Liver (tissue), 9 donors: ENCODE data around the gene MGME1. TPM values are rescaled to one million over a fixed set of nuclear protein-coding genes. Genes with fewer than 3 reads are reported as not detected.

Source experiments
- DNase-seq: peaks from one replicate; pipeline ENCODE4 v3.0.0-alpha.2; 2017; ENCODE audit warnings: low spot score
- H3K27ac ChIP-seq, 2 donors: one replicate each; pipeline ENCODE4 v1.7.0; 2013; ENCODE audit warnings: inconsistent platforms in 2 of 2, low read length in 2 of 2, control low read depth in 1 of 2, low read depth in 1 of 2, mild to moderate bottlenecking in 1 of 2
- H3K27me3 ChIP-seq, 4 donors: one replicate each; pipeline versions ENCODE4 v1.6.1 to v1.7.0; 2013; ENCODE audit warnings: low read length in 3 of 4, inconsistent platforms in 1 of 4, mild to moderate bottlenecking in 1 of 4, moderate library complexity in 1 of 4; ENCODE audit not compliant: control insufficient read depth in 4 of 4, insufficient read depth in 4 of 4
- H3K36me3 ChIP-seq, 4 donors: one replicate each; pipeline versions ENCODE4 v1.6.1 to v1.7.0; 2013; ENCODE audit warnings: low read length in 3 of 4, mild to moderate bottlenecking in 3 of 4, low read depth in 1 of 4, moderate library complexity in 1 of 4; ENCODE audit not compliant: control insufficient read depth in 4 of 4, insufficient read depth in 3 of 4
- H3K4me1 ChIP-seq, 4 donors: one replicate each; pipeline versions ENCODE4 v1.6.1 to v1.7.0; 2013; ENCODE audit warnings: low read length in 3 of 4, mild to moderate bottlenecking in 3 of 4, moderate library complexity in 1 of 4; ENCODE audit not compliant: control insufficient read depth in 4 of 4, insufficient read depth in 4 of 4
- H3K4me3 ChIP-seq, 3 donors: one replicate each; pipeline versions ENCODE4 v1.6.1 to v1.7.0; 2013; ENCODE audit warnings: low read length in 3 of 3, control low read depth in 1 of 3, low read depth in 1 of 3, mild to moderate bottlenecking in 1 of 3
- H3K9ac ChIP-seq, 2 donors: one replicate each; pipeline ENCODE4 v1.7.0; 2013; ENCODE audit warnings: low read length in 2 of 2, mild to moderate bottlenecking in 2 of 2, moderate library complexity in 2 of 2, control low read depth in 1 of 2, low read depth in 1 of 2
- H3K9me3 ChIP-seq, 4 donors: one replicate each; pipeline versions ENCODE4 v1.6.1 to v1.7.0; 2013; ENCODE audit warnings: low read length in 3 of 4; ENCODE audit not compliant: control insufficient read depth in 4 of 4
- CTCF ChIP-seq: fragments of 150-350 bp; IDR thresholded peaks from 2 replicates; pipeline ENCODE4 v1.5.1; 2017; ENCODE audit warnings: improper control_type of control experiment, low read depth, low read length; ENCODE audit not compliant: missing input control
- EGR1 ChIP-seq, 2 donors: IDR thresholded peaks; 2 replicates each; pipeline ENCODE4 v1.6.1; 2016 to 2018; ENCODE audit warnings: antibody characterized with exemption in 2 of 2, low read depth in 2 of 2
- FOXA1 ChIP-seq: IDR thresholded peaks from 2 replicates; pipeline ENCODE4 v1.6.1; 2016; ENCODE audit warnings: antibody characterized with exemption
- FOXA2 ChIP-seq: IDR thresholded peaks from 2 replicates; pipeline ENCODE4 v1.6.1; 2016; ENCODE audit warnings: antibody characterized with exemption
- HNF4A ChIP-seq, 2 donors: conservative IDR thresholded peaks; 2 replicates each; pipeline ENCODE4 v1.6.1; 2016; ENCODE audit warnings: antibody characterized with exemption in 2 of 2, mild to moderate bottlenecking in 2 of 2
- HNF4G ChIP-seq: IDR thresholded peaks from 2 replicates; pipeline ENCODE4 v1.6.1; 2016; ENCODE audit warnings: antibody characterized with exemption
- JUND ChIP-seq, 2 donors: IDR thresholded peaks; 2 replicates each; pipeline ENCODE4 v1.6.1; 2016; ENCODE audit warnings: antibody characterized with exemption in 2 of 2
- NR2F2 ChIP-seq: IDR thresholded peaks from 2 replicates; pipeline ENCODE4 v1.6.1; 2016; ENCODE audit warnings: antibody characterized with exemption
- RAD21 ChIP-seq, 2 donors: IDR thresholded peaks; 2 replicates each; pipeline ENCODE4 v1.6.1; 2016; ENCODE audit warnings: antibody characterized with exemption in 2 of 2, mild to moderate bottlenecking in 2 of 2
- RXRA ChIP-seq, 2 donors: IDR thresholded peaks; 2 replicates each; pipeline ENCODE4 v1.6.1; 2017 to 2018; ENCODE audit warnings: antibody characterized with exemption in 2 of 2, mild to moderate bottlenecking in 1 of 2
- SP1 ChIP-seq: IDR thresholded peaks from 2 replicates; pipeline ENCODE4 v1.6.1; 2018; ENCODE audit warnings: antibody characterized with exemption, mild to moderate bottlenecking
- TAF1 ChIP-seq: conservative IDR thresholded peaks from 2 replicates; pipeline ENCODE4 v1.6.1; 2016; ENCODE audit warnings: antibody characterized with exemption, mild to moderate bottlenecking
- YY1 ChIP-seq: IDR thresholded peaks from 2 replicates; pipeline ENCODE4 v1.6.1; 2016; ENCODE audit warnings: antibody characterized with exemption, mild to moderate bottlenecking
- ZBTB33 ChIP-seq: IDR thresholded peaks from 2 replicates; pipeline ENCODE4 v1.6.1; 2016; ENCODE audit warnings: antibody characterized with exemption
- WGBS: extraction: QIAGEN DNeasy Blood & Tissue Kit; methylation state at CpG from one replicate; pipeline ENCODE4 v1.1.7; 2013; 5-methylcytosine and 5-hydroxymethylcytosine counted together
- polyA plus RNA-seq, 2 donors: library from polyadenylated mRNA; stranded (reverse) in 1 of 2; unstranded in 1 of 2; fragments of 200-250 nt in 1 of 2; fragments of >200 nt in 1 of 2; fragmentation: Nextera tagmentation in 1 of 2; extraction: Ambion mirVana in 1 of 2; gene quantifications; one replicate each; pipeline versions ENCODE4 v1.2.1 to v1.2.3, GENCODE V29; 2013 to 2015
- total RNA-seq, 2 donors: library from RNA; depleted of rRNA; stranded (reverse); fragments of >200 nt; gene quantifications; one replicate each; pipeline ENCODE4 v1.2.3, GENCODE V29; 2014
- donor health status: healthy.
- donor health status: healthy.
- donor health status: healthy.
- donor health status: healthy.
- donor health status: healthy.

The MGME1 gene
- total and polyA plus RNA-seq, 4 donors: 4.2 to 26.8 (median 6.7) TPM

GRCh38 chr20:17949899-17950298, 18.9 kb upstream of the MGME1 start:
- no peaks in the 10 kb centered on the region for H3K9me3 ChIP-seq
- no peaks in the 10 kb centered on the region for H3K27me3 ChIP-seq
- no peak for DNase-seq
- H3K9ac ChIP-seq: no peak overlapping the region
- H3K4me1 ChIP-seq: peaks cover 0 to 3% (median 0%) of the 10 kb centered on the region in 4 donors
- H3K27ac ChIP-seq: no peak overlapping the region
- peaks cover 10 to 79% (median 66%) of the 10 kb centered on the region in 4 donors for H3K36me3 ChIP-seq
- 94% methylated on average over 4 of the region's 4 CpGs for WGBS
- TF ChIP-seq ZBTB33: no peak
- TF ChIP-seq RAD21 (IDR thresholded peaks at IDR 0.05): no peak
- no peak for TF ChIP-seq JUND (IDR thresholded peaks at IDR 0.05)
- TF ChIP-seq NR2F2: no peak
- no peak for TF ChIP-seq TAF1
- TF ChIP-seq YY1: no peak
- no peak for TF ChIP-seq EGR1 (IDR thresholded peaks at IDR 0.05; ENCODE audit: low read depth in 2 of 2)
- no peak for TF ChIP-seq SP1
- no peak for TF ChIP-seq HNF4G
- TF ChIP-seq HNF4A (conservative IDR thresholded peaks at IDR 0.05): no peak
- TF ChIP-seq FOXA2: no peak
- no peak for TF ChIP-seq CTCF
- no peak overlapping the region for H3K4me3 ChIP-seq

- H3K27ac ChIP-seq: no peak overlapping the region
- H3K4me3 ChIP-seq: no peak overlapping the region
- no peaks in the 10 kb centered on the region for H3K9me3 ChIP-seq
- WGBS: 82% methylated on average over 6 of the region's 6 CpGs
- no peak overlapping the region for H3K9ac ChIP-seq
- no peak for DNase-seq
- no peaks in the 10 kb centered on the region for H3K27me3 ChIP-seq
- peaks cover 10 to 77% (median 62%) of the 10 kb centered on the region in 4 donors for H3K36me3 ChIP-seq
- TF ChIP-seq NR2F2 (no peak), HNF4A (conservative IDR thresholded peaks at IDR 0.05) (no peak), ZBTB33 (no peak), SP1 (no peak), EGR1 (IDR thresholded peaks at IDR 0.05; ENCODE audit: low read depth in 2 of 2) (no peak), FOXA1 (no peak), FOXA2 (no peak), JUND (IDR thresholded peaks at IDR 0.05) (no peak), TAF1 (no peak), RXRA (IDR thresholded peaks at IDR 0.05) (no peak)
- H3K4me1 ChIP-seq: peaks cover 0 to 3% (median 0%) of the 10 kb centered on the region in 4 donors
Measured at GRCh38 chr20:17950670-17951069, 18.1 kb upstream of the MGME1 start.
